ENCODE data around the gene SNRK.
A peak's percentile ranks its signal among the peaks of the same experiment; 100 is the strongest.

SNRK gene

GRCh38 chr3:43302116-43302880, 16.0 kb downstream of the SNRK start:
- Histone ChIP-seq H3K4me3 (no peak overlapping the region), H3K27ac (no peak overlapping the region)

GRCh38 chr3:43304126-43304525, 17.8 kb downstream of the SNRK start:
- no peak overlapping the region for H3K4me3 ChIP-seq
- no peak overlapping the region for H3K27ac ChIP-seq

- Histone ChIP-seq H3K4me3 (no peak overlapping the region), H3K27ac (no peak overlapping the region)
Measured at GRCh38 chr3:43307226-43307625, 20.9 kb downstream of the SNRK start.

GRCh38 chr3:43307649-43308048, 21.3 kb downstream of the SNRK start:
- Histone ChIP-seq H3K27ac (no peak overlapping the region), H3K4me3 (no peak overlapping the region)

- no peak overlapping the region for H3K27ac ChIP-seq
- H3K4me3 ChIP-seq, result no peak overlapping the region
Measured at GRCh38 chr3:43309372-43310305, 23.3 kb downstream of the SNRK start.

GRCh38 chr3:43316783-43317460, 30.6 kb downstream of the SNRK start:
- Histone ChIP-seq H3K4me3 (no peak overlapping the region), H3K27ac (peak overlapping the region in 9 of 21 experiments; percentile 10 to 76 (median 59))

GRCh38 chr3:43317461-43318316, 31.3 kb downstream of the SNRK start:
- H3K4me3 ChIP-seq, result no peak overlapping the region
- H3K27ac ChIP-seq, result peak overlapping the region in 11 of 21 experiments; percentile 10 to 76 (median 51)

GRCh38 chr3:43319376-43319775, 33.0 kb downstream of the SNRK start:
- peak overlapping the region in 1 of 21 experiments; percentile 15 for H3K27ac ChIP-seq
- H3K4me3 ChIP-seq, result no peak overlapping the region

GRCh38 chr3:43319794-43320193, 33.5 kb downstream of the SNRK start:
- no peak overlapping the region for H3K4me3 ChIP-seq
- H3K27ac ChIP-seq, result peak overlapping the region in 1 of 21 experiments; percentile 15

GRCh38 chr3:43320288-43320687, 33.9 kb downstream of the SNRK start:
- Histone ChIP-seq H3K4me3 (no peak overlapping the region), H3K27ac (peak overlapping the region in 2 of 21 experiments; percentile 15 to 36)

GRCh38 chr3:43323541-43323940, 37.2 kb downstream of the SNRK start:
- H3K4me3 ChIP-seq, result no peak overlapping the region
- H3K27ac ChIP-seq, result no peak overlapping the region

- no peak overlapping the region for H3K4me3 ChIP-seq
- H3K27ac ChIP-seq, result peak overlapping the region in 15 of 21 experiments; percentile 7 to 62 (median 39)
Measured at GRCh38 chr3:43326891-43327581, 40.7 kb downstream of the SNRK start.

GRCh38 chr3:43327582-43327979, 41.2 kb downstream of the SNRK start:
- Histone ChIP-seq H3K27ac (peak overlapping the region in 9 of 21 experiments; percentile 7 to 62 (median 45)), H3K4me3 (no peak overlapping the region)

- Histone ChIP-seq H3K27ac (peak overlapping the region in 2 of 21 experiments; percentile 17 to 19), H3K4me3 (no peak overlapping the region)
Measured at GRCh38 chr3:43328653-43329052, 42.3 kb downstream of the SNRK start.

GRCh38 chr3:43330981-43331380, 44.6 kb downstream of the SNRK start:
- no peak overlapping the region for H3K4me3 ChIP-seq
- H3K27ac ChIP-seq, result peak overlapping the region in 1 of 21 experiments; percentile 6

- Histone ChIP-seq H3K27ac (peak overlapping the region in 2 of 21 experiments; percentile 6 to 31), H3K4me3 (no peak overlapping the region)
Measured at GRCh38 chr3:43331381-43331780, 45.0 kb downstream of the SNRK start.

GRCh38 chr3:43334976-43335375, 48.6 kb downstream of the SNRK start:
- H3K4me3 ChIP-seq, result no peak overlapping the region
- H3K27ac ChIP-seq, result no peak overlapping the region

- Histone ChIP-seq H3K27ac (no peak overlapping the region), H3K4me3 (no peak overlapping the region)
Measured at GRCh38 chr3:43335799-43336198, 49.5 kb downstream of the SNRK start.

GRCh38 chr3:43338295-43338694, 52.0 kb downstream of the SNRK start:
- Histone ChIP-seq H3K4me3 (no peak overlapping the region), H3K27ac (no peak overlapping the region)
